Measurements from ENCODE around the gene NDUFB2. TPM values are rescaled to one million over a fixed set of nuclear protein-coding genes. Genes with fewer than 3 reads are reported as not detected.

The NDUFB2 gene
- total RNA-seq, 2 experiments from 2014 or later: 73.7 to 84.4 TPM

- Mint-ChIP-seq H3K9me3 (no peaks in the 10 kb centered on the region), H3K4me1 (ENCODE audit: low read depth) (peaks cover 38% of the 10 kb centered on the region), H3K27me3 (no peaks in the 10 kb centered on the region), H3K36me3 (ENCODE audit: low read depth) (peaks cover 27% of the 10 kb centered on the region), H3K27ac (peak overlapping the region; percentile 100), H3K4me3 (peak overlapping the region; percentile 100)
- ChIA-PET POLR2A (interaction anchor here (0.7 to 1.6 kb wide), 4 partner anchors 24 to 220 kb away, joined by 3 to 7 read pairs (median 4); partner anchors contain the start of genes ADCK2 and MKRN1), CTCF (no interaction called here)
- ATAC-seq (ENCODE audit: poor library complexity) (no peak), DNase-seq (no peak)
- H3K9me3 ChIP-seq (ENCODE audit: control insufficient read depth in 1 of 2, insufficient read depth in 1 of 2, low read length in 2 of 2): no peaks in the 10 kb centered on the region
- peaks cover 33% of the 10 kb centered on the region for H3K4me1 ChIP-seq (ENCODE audit: insufficient read depth, low read length)
- peak overlapping the region; percentile 97 for H3K4me3 ChIP-seq (ENCODE audit: low read length)
- peaks cover 2% of the 10 kb centered on the region for H3K36me3 ChIP-seq (ENCODE audit: insufficient read depth, low read length)
- peak overlapping the region; percentile 91 to 96 for H3K27ac ChIP-seq (ENCODE audit: low read depth in 1 of 2, low read length in 2 of 2)
- H3K27me3 ChIP-seq (ENCODE audit: control insufficient read depth in 1 of 2, insufficient read depth in 2 of 2, low read length in 2 of 2): no peaks in the 10 kb centered on the region
- intact Hi-C loops (cut with DNase I, micrococcal nuclease): loop anchor here in 1 of 2 experiments (5.0 to 10.0 kb wide), 3 partner anchors 225 to 1037 kb away; partner anchors contain the start of genes BRAF, KDM7A and SSBP1
- no peak for TF ChIP-seq CTCF (IDR thresholded peaks at IDR 0.05)
Measured at GRCh38 chr7:140697447-140698143, 1.1 kb downstream of the NDUFB2 start.

- ChIA-PET CTCF (no interaction called here), POLR2A (interaction anchor here (1.9 kb wide), 1 partner anchor 24 kb away, joined by 7 read pairs; no protein-coding TSS in a partner anchor)
- Histone ChIP-seq H3K9me3 (ENCODE audit: control insufficient read depth in 1 of 2, insufficient read depth in 1 of 2, low read length in 2 of 2) (no peaks in the 10 kb centered on the region), H3K4me1 (ENCODE audit: insufficient read depth, low read length) (peaks cover 33% of the 10 kb centered on the region), H3K36me3 (ENCODE audit: insufficient read depth, low read length) (peaks cover 10% of the 10 kb centered on the region), H3K27ac (ENCODE audit: low read depth in 1 of 2, low read length in 2 of 2) (no peak overlapping the region), H3K4me3 (ENCODE audit: low read length) (no peak overlapping the region), H3K27me3 (ENCODE audit: control insufficient read depth in 1 of 2, insufficient read depth in 2 of 2, low read length in 2 of 2) (no peaks in the 10 kb centered on the region)
- Mint-ChIP-seq H3K9me3 (no peaks in the 10 kb centered on the region), H3K36me3 (ENCODE audit: low read depth) (peaks cover 27% of the 10 kb centered on the region), H3K27me3 (no peaks in the 10 kb centered on the region), H3K27ac (peak overlapping the region; percentile 100), H3K4me1 (ENCODE audit: low read depth) (peaks cover 38% of the 10 kb centered on the region), H3K4me3 (peak overlapping the region; percentile 100)
- no peak for TF ChIP-seq CTCF (IDR thresholded peaks at IDR 0.05)
- ATAC-seq (ENCODE audit: poor library complexity) (no peak), DNase-seq (no peak)
- intact Hi-C loops (cut with DNase I, micrococcal nuclease): loop anchor here in 1 of 2 experiments (5.0 to 10.0 kb wide), 3 partner anchors 224 to 1036 kb away; partner anchors contain the start of genes BRAF, KDM7A and SSBP1
Measured at GRCh38 chr7:140698477-140698876, 2.0 kb downstream of the NDUFB2 start.

GRCh38 chr7:140702774-140703173 lies 6.3 kb downstream of the NDUFB2 start:
- H3K4me1 ChIP-seq (ENCODE audit: insufficient read depth, low read length): peaks cover 17% of the 10 kb centered on the region
- intact Hi-C loops (cut with DNase I, micrococcal nuclease): no loop called here
- no peak for TF ChIP-seq CTCF (IDR thresholded peaks at IDR 0.05)
- CTCF ChIA-PET: no interaction called here
- Mint-ChIP-seq H3K27me3 (no peaks in the 10 kb centered on the region), H3K36me3 (ENCODE audit: low read depth) (peaks cover 45% of the 10 kb centered on the region), H3K27ac (peak overlapping the region; percentile 17), H3K4me1 (ENCODE audit: low read depth) (peaks cover 16% of the 10 kb centered on the region), H3K4me3 (no peak overlapping the region), H3K9me3 (no peaks in the 10 kb centered on the region)
- no peak overlapping the region for H3K4me3 ChIP-seq (ENCODE audit: low read length)
- H3K9me3 ChIP-seq (ENCODE audit: control insufficient read depth in 1 of 2, insufficient read depth in 1 of 2, low read length in 2 of 2): no peaks in the 10 kb centered on the region
- no peaks in the 10 kb centered on the region for H3K27me3 ChIP-seq (ENCODE audit: control insufficient read depth in 1 of 2, insufficient read depth in 2 of 2, low read length in 2 of 2)
- DNase-seq (no peak), ATAC-seq (ENCODE audit: poor library complexity) (no peak)
- H3K36me3 ChIP-seq (ENCODE audit: insufficient read depth, low read length): peaks cover 30% of the 10 kb centered on the region
- POLR2A ChIA-PET: interaction anchor here (1.0 kb wide), 1 partner anchor 13 kb away, joined by 4 read pairs; no protein-coding TSS in a partner anchor
- H3K27ac ChIP-seq (ENCODE audit: low read depth in 1 of 2, low read length in 2 of 2): no peak overlapping the region
